GM23338 (cell line): Measurements from ENCODE around the gene GLRX. TPM values are rescaled to one million over a fixed set of nuclear protein-coding genes. Genes with fewer than 3 reads are reported as not detected.

Experiments used
- ATAC-seq: fragments of 200-7000 bp; cut with Tn5 transposase; 3 replicates; pipeline ENCODE4 v1.9.1; 2020
- DNase-seq: peaks from one replicate; pipeline ENCODE4 v3.0.0-alpha.2; 2015; ENCODE audit warnings: low spot score
- H2AFZ ChIP-seq: fragments of 200-600 bp; sonication (generic); 2 replicates; pipeline ENCODE4 v1.8.0; 2016; ENCODE audit warnings: antibody characterized with exemption, mild to moderate bottlenecking, moderate library complexity
- H3F3A ChIP-seq: fragments of 200-600 bp; sonication (generic); replicated peaks from 2 replicates; pipeline ENCODE4 v1.8.0; 2017; ENCODE audit warnings: antibody characterized with exemption, mixed run types, low read depth
- H3K27ac ChIP-seq: fragments of 200-600 bp; sonication (generic); 2 replicates; pipeline ENCODE4 v1.6.1; 2016; ENCODE audit warnings: low read depth
- H3K27me3 ChIP-seq: fragments of 200-600 bp; sonication (generic); 2 replicates; pipeline ENCODE4 v1.8.0; 2016; ENCODE audit warnings: mild to moderate bottlenecking, mixed run types, moderate library complexity; ENCODE audit not compliant: insufficient read depth
- H3K36me3 ChIP-seq: fragments of 200-600 bp; sonication (generic); 2 replicates; pipeline ENCODE4 v1.8.0; 2016; ENCODE audit warnings: mild to moderate bottlenecking; ENCODE audit not compliant: insufficient read depth
- H3K4me1 ChIP-seq: fragments of 200-600 bp; sonication (generic); 2 replicates; pipeline ENCODE4 v1.8.0; 2016; ENCODE audit warnings: mild to moderate bottlenecking, moderate library complexity; ENCODE audit not compliant: insufficient read depth
- H3K4me2 ChIP-seq: fragments of 200-600 bp; sonication (generic); 2 replicates; pipeline ENCODE4 v1.7.1; 2017; ENCODE audit warnings: mixed run types
- H3K4me3 ChIP-seq: fragments of 200-600 bp; sonication (generic); 2 replicates; pipeline ENCODE4 v1.6.1; 2016; ENCODE audit warnings: mixed run types
- H3K79me2 ChIP-seq: fragments of 200-600 bp; sonication (generic); replicated peaks from 2 replicates; pipeline ENCODE4 v1.8.0; 2017; ENCODE audit warnings: mild to moderate bottlenecking; ENCODE audit not compliant: insufficient read depth
- H3K9me2 ChIP-seq: fragments of 200-600 bp; sonication (generic); 2 replicates; pipeline ENCODE4 v1.8.0; 2017; ENCODE audit not compliant: insufficient read depth
- H4K20me1 ChIP-seq: fragments of 200-600 bp; sonication (generic); replicated peaks from 2 replicates; pipeline ENCODE4 v1.8.0; 2017; ENCODE audit warnings: mild to moderate bottlenecking; ENCODE audit not compliant: insufficient read depth
- H3K27ac Mint-ChIP-seq: 2 replicates; pipeline ENCODE4 v1.8.0; 2020; ENCODE audit warnings: inconsistent platforms, mild to moderate bottlenecking, moderate library complexity, mixed read lengths
- H3K27me3 Mint-ChIP-seq: 3 replicates; pipeline ENCODE4 v1.8.0; 2022; ENCODE audit warnings: low read depth, mild to moderate bottlenecking, moderate library complexity, mixed read lengths, inconsistent platforms; ENCODE audit not compliant: insufficient read depth, poor library complexity
- H3K36me3 Mint-ChIP-seq: 3 replicates; pipeline ENCODE4 v1.8.0; 2021; ENCODE audit warnings: low read depth, mild to moderate bottlenecking, inconsistent platforms, moderate library complexity, mixed read lengths
- H3K4me1 Mint-ChIP-seq: 3 replicates; pipeline ENCODE4 v1.8.0; 2020; ENCODE audit warnings: mild to moderate bottlenecking, inconsistent platforms, mixed read lengths
- H3K4me3 Mint-ChIP-seq: 3 replicates; pipeline ENCODE4 v1.8.0; 2021; ENCODE audit warnings: moderate library complexity, mild to moderate bottlenecking, inconsistent platforms, mixed read lengths
- H3K9me3 Mint-ChIP-seq: 3 replicates; pipeline ENCODE4 v1.8.0; 2020; ENCODE audit warnings: moderate library complexity, mild to moderate bottlenecking, inconsistent platforms, mixed read lengths
- CREB1 ChIP-seq: fragments of 250-450 bp; sonication (Bioruptor Pico); IDR thresholded peaks from 2 replicates; pipeline ENCODE4 v1.5.0; 2020; ENCODE audit warnings: low read depth, mild to moderate bottlenecking, moderate library complexity
- JUNB ChIP-seq: IDR thresholded peaks from one replicate; pipeline ENCODE4 v1.6.1; 2016; ENCODE audit warnings: antibody characterized with exemption; ENCODE audit not compliant: unreplicated experiment
- NANOG ChIP-seq: IDR thresholded peaks from 2 replicates; pipeline ENCODE4 v1.6.1; 2016; ENCODE audit warnings: antibody characterized with exemption, borderline replicate concordance
- STAT1 ChIP-seq: IDR thresholded peaks from one replicate; pipeline ENCODE4 v1.6.1; 2016; ENCODE audit warnings: antibody characterized with exemption; ENCODE audit not compliant: unreplicated experiment
- ZNF114 ChIP-seq: fragments of 250-450 bp; sonication (Bioruptor Pico); IDR thresholded peaks from 2 replicates; pipeline ENCODE4 v1.5.0; 2020; ENCODE audit warnings: mild to moderate bottlenecking, moderate library complexity
- ZNF331 ChIP-seq: fragments of 250-450 bp; sonication (Bioruptor Pico); IDR thresholded peaks from 2 replicates; pipeline ENCODE4 v1.5.0; 2020; ENCODE audit warnings: low read depth, mild to moderate bottlenecking, moderate library complexity
- ZNF462 ChIP-seq: fragments of 250-450 bp; sonication (Bioruptor Pico); IDR thresholded peaks from 2 replicates; pipeline ENCODE4 v1.5.0; 2020; ENCODE audit warnings: mild to moderate bottlenecking, moderate library complexity
- polyA plus RNA-seq: library from polyadenylated mRNA; unstranded; fragments of >200 nt; fragmentation: Nextera tagmentation; extraction: Ambion mirVana; gene quantifications from 2 replicates; pipeline ENCODE4 v1.2.1, GENCODE V29; 2016
- total RNA-seq: library from RNA; depleted of rRNA; stranded (reverse); fragments of >200 nt; shearing (Covaris generic); gene quantifications from 2 replicates; pipeline ENCODE4 v1.2.3, GENCODE V29; 2014

The GLRX gene
- total and polyA plus RNA-seq, 2 experiments from 2014 or later, result 9.5 to 42.2 TPM

GRCh38 chr5:95800553-95800952, 22.0 kb downstream of the GLRX start:
- no peaks in the 10 kb centered on the region for H3F3A ChIP-seq
- no peaks in the 10 kb centered on the region; the same call in 1 of the 2 replicates for H3K9me2 ChIP-seq
- TF ChIP-seq NANOG (no peak), CREB1 (no peak), ZNF331 (CRISPR knock-in tag) (no peak), ZNF114 (CRISPR knock-in tag) (no peak), STAT1 (no peak), ZNF462 (CRISPR knock-in tag) (no peak), JUNB (no peak)
- peaks cover 1% of the 10 kb centered on the region for H3K27me3 Mint-ChIP-seq
- H3K27ac ChIP-seq, result no peak overlapping the region
- H3K36me3 ChIP-seq, result no peaks in the 10 kb centered on the region
- H3K4me1 Mint-ChIP-seq, result no peaks in the 10 kb centered on the region
- DNase-seq, result no peak
- ATAC-seq, result no peak
- no peak overlapping the region for H3K4me3 ChIP-seq
- no peaks in the 10 kb centered on the region for H3K27me3 ChIP-seq
- H3K79me2 ChIP-seq, result no peaks in the 10 kb centered on the region
- H4K20me1 ChIP-seq, result no peaks in the 10 kb centered on the region
- no peak overlapping the region for H2AFZ ChIP-seq
- no peak overlapping the region for H3K4me3 Mint-ChIP-seq
- no peaks in the 10 kb centered on the region for H3K4me1 ChIP-seq
- no peaks in the 10 kb centered on the region; the same call in none of the 3 replicates for H3K36me3 Mint-ChIP-seq
- H3K4me2 ChIP-seq, result no peak overlapping the region
- H3K27ac Mint-ChIP-seq, result no peak overlapping the region
- H3K9me3 Mint-ChIP-seq, result peaks cover 6% of the 10 kb centered on the region; the same call in 1 of the 3 replicates
